SU-DHL-6 (cell line): ENCODE results near the gene TTC3.

Experiments used
- H2AFZ ChIP-seq: fragments of 200-600 bp; sonication (generic); 2 replicates; pipeline ENCODE4 v1.6.1; 2014; ENCODE audit warnings: low read depth, mild to moderate bottlenecking, moderate library complexity, mixed read lengths, antibody characterized with exemption, low read length; ENCODE audit not compliant: severe bottlenecking
- H3F3A ChIP-seq: fragments of 200-600 bp; shearing (Covaris generic); 2 replicates; pipeline ENCODE4 v1.6.0; 2016; ENCODE audit warnings: antibody characterized with exemption, mild to moderate bottlenecking; ENCODE audit not compliant: insufficient read depth
- H3K27ac ChIP-seq: fragments of 200-600 bp; sonication (generic); 2 replicates; pipeline ENCODE4 v1.5.1; 2016; ENCODE audit warnings: low read depth, mild to moderate bottlenecking, low read length, moderate library complexity, mixed read lengths
- H3K27me3 ChIP-seq: fragments of 200-600 bp; sonication (generic), shearing (Covaris generic); 2 replicates; pipeline ENCODE4 v1.6.0; 2014; ENCODE audit warnings: mild to moderate bottlenecking, low read length
- H3K36me3 ChIP-seq: fragments of 200-600 bp; sonication (generic); 2 replicates; pipeline ENCODE4 v1.6.1; 2014; ENCODE audit warnings: mild to moderate bottlenecking, low read length, mixed read lengths
- H3K4me2 ChIP-seq: fragments of 300-600, 200-600 bp; shearing (Covaris generic), sonication (generic); 2 replicates; pipeline ENCODE4 v1.6.0; 2014; ENCODE audit warnings: low read length, low read depth, mild to moderate bottlenecking; ENCODE audit not compliant: poor library complexity, severe bottlenecking
- H3K4me3 ChIP-seq: fragments of 200-600 bp; sonication (generic); 2 replicates; pipeline ENCODE4 v1.5.1; 2014; ENCODE audit warnings: antibody characterized with exemption, low read length, mild to moderate bottlenecking, mixed read lengths; ENCODE audit not compliant: insufficient read depth, poor library complexity, severe bottlenecking
- H3K79me2 ChIP-seq: fragments of 200-600 bp; sonication (generic); 2 replicates; pipeline ENCODE4 v1.6.1; 2014; ENCODE audit warnings: mild to moderate bottlenecking, low read length, moderate library complexity; ENCODE audit not compliant: insufficient read depth
- H3K9ac ChIP-seq: fragments of 200-600 bp; sonication (generic); 2 replicates; pipeline ENCODE4 v1.7.0; 2014; ENCODE audit warnings: mild to moderate bottlenecking, low read length
- H3K9me2 ChIP-seq: fragments of 200-600 bp; sonication (generic); replicated peaks from 2 replicates; pipeline ENCODE4 v1.6.1; 2014; ENCODE audit warnings: low read length; ENCODE audit not compliant: insufficient read depth
- H3K9me3 ChIP-seq: fragments of 200-600 bp; sonication (generic); 2 replicates; pipeline ENCODE4 v1.6.1; 2014; ENCODE audit warnings: low read length, mixed read lengths; ENCODE audit not compliant: insufficient read depth
- H4K20me1 ChIP-seq: fragments of 200-600 bp; sonication (generic); 2 replicates; pipeline ENCODE4 v1.6.1; 2014; ENCODE audit warnings: low read depth, mild to moderate bottlenecking, antibody characterized with exemption, low read length, moderate library complexity, mixed read lengths
- CTCF ChIP-seq: fragments of 200-600 bp; sonication (generic); IDR thresholded peaks from one replicate; pipeline ENCODE4 v1.5.1; 2017; ENCODE audit warnings: antibody characterized with exemption, mild to moderate bottlenecking, low read length, moderate library complexity; ENCODE audit not compliant: insufficient read depth, poor library complexity, severe bottlenecking
- EZH2phosphoT487 ChIP-seq: fragments of 200-600 bp; sonication (generic), shearing (Covaris generic); conservative IDR thresholded peaks from 2 replicates; pipeline ENCODE4 v1.6.1; 2018; ENCODE audit warnings: mild to moderate bottlenecking, antibody characterized with exemption, low read length, moderate library complexity, mixed read lengths

The TTC3 gene

GRCh38 chr21:37186983-37187382 is 113.9 kb downstream of the TTC3 start:
- Histone ChIP-seq H3K36me3 (peaks cover 23% of the 10 kb centered on the region; the same call in 1 of the 2 replicates), H4K20me1 (no peaks in the 10 kb centered on the region)

GRCh38 chr21:37188825-37189224 is 115.8 kb downstream of the TTC3 start:
- TF ChIP-seq EZH2phosphoT487 (no peak), CTCF (no peak)
- no peak overlapping the region for H2AFZ ChIP-seq
- no peaks in the 10 kb centered on the region for H3K27me3 ChIP-seq
- no peak overlapping the region for H3K9ac ChIP-seq
- H3K4me3 ChIP-seq = no peak overlapping the region
- H4K20me1 ChIP-seq = no peaks in the 10 kb centered on the region
- H3K9me3 ChIP-seq = no peaks in the 10 kb centered on the region
- peaks cover 23% of the 10 kb centered on the region; the same call in 1 of the 2 replicates for H3K36me3 ChIP-seq
- no peaks in the 10 kb centered on the region for H3K9me2 ChIP-seq
- no peaks in the 10 kb centered on the region for H3K79me2 ChIP-seq
- no peak overlapping the region for H3K4me2 ChIP-seq
- H3F3A ChIP-seq = no peaks in the 10 kb centered on the region
- H3K27ac ChIP-seq = no peak overlapping the region

More at GRCh38 chr21:37186983-37187382, 113.9 kb downstream of the TTC3 start:
- no peak overlapping the region for H3K4me3 ChIP-seq
- H3K27ac ChIP-seq = no peak overlapping the region
- no peak overlapping the region for H3K9ac ChIP-seq
- no peaks in the 10 kb centered on the region for H3F3A ChIP-seq
- no peaks in the 10 kb centered on the region for H3K9me3 ChIP-seq
- no peaks in the 10 kb centered on the region for H3K27me3 ChIP-seq
- TF ChIP-seq CTCF (no peak), EZH2phosphoT487 (no peak)
- H3K9me2 ChIP-seq = no peaks in the 10 kb centered on the region
- no peak overlapping the region for H2AFZ ChIP-seq
- H3K79me2 ChIP-seq = no peaks in the 10 kb centered on the region
- no peak overlapping the region for H3K4me2 ChIP-seq

DNA sequence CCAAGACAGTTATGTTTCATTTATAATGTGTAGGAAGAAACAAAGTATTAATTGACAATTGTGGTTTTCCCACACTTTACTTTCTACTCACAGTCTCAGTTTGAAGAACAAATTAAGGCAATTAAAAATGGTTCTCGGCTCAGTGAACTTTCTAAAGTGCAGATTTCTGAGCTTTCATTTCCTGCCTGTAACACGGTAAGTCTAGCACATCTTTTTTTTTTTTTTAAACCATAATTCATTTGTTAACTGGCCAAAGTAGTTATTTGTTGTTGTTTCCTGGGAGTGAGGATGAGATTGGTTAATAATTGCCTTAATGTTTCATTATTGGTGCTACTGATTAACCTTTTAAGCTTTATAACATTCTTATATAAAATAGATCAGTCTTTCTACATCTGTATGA is 119.0 kb downstream of the TTC3 start:
- Histone ChIP-seq H3K9ac (no peak overlapping the region), H3K4me2 (no peak overlapping the region), H4K20me1 (no peaks in the 10 kb centered on the region), H3K4me3 (no peak overlapping the region), H3K9me2 (no peaks in the 10 kb centered on the region), H2AFZ (no peak overlapping the region), H3K79me2 (no peaks in the 10 kb centered on the region), H3F3A (no peaks in the 10 kb centered on the region), H3K27ac (no peak overlapping the region), H3K9me3 (no peaks in the 10 kb centered on the region), H3K27me3 (no peaks in the 10 kb centered on the region), H3K36me3 (peaks cover 15% of the 10 kb centered on the region; the same call in 1 of the 2 replicates)
- TF ChIP-seq EZH2phosphoT487 (no peak), CTCF (no peak)
